Activated gamma-delta T cell (primary cell): ENCODE measurements around the gene AGPAT1.
A peak's percentile ranks its signal among the peaks of the same experiment; 100 is the strongest.
"Not testable (repeated sequence)": the region's sequence is repeated elsewhere in the genome, so short reads cannot be mapped to it uniquely, and the experiment has no call there.

Experiments
- DNase-seq: peaks from one replicate; lab custom pipeline; 2025; lab: John Stamatoyannopoulos, UW

The AGPAT1 gene

DNA sequence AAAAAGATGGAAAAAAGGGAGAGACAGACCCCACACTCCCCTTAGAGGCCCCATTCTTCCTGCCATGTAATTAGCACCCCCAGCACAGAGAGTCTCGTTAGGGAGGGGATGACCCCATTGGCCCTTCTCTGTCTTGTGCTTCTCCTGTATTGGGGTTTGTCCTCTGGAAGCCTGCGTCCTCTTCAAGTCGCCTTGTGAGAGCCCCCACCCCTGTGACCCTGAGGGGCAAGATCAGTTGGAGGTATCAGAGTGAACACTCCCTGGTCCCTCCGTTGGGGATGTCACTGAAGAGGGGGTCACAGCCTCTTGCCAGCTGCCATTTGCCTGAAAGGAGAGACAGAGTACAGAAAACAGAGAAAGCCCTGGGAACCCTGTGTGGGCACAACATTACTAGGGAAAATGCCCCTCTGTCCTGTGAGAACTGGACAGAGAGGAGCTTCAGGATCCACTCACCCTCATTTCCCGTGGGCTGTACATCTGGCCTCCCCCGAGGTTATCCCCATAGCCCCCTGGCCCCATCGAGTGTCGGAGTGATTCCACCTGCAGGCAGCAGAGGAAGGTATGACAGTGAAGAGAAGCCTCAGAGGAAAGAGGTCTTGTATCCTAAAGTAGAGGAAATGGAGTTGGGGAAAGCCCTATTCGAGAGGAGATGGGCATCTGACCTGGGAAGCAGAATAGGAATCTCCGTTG lies 10.4 kb upstream of the AGPAT1 start:
- not testable (repeated sequence) for DNase-seq

DNA sequence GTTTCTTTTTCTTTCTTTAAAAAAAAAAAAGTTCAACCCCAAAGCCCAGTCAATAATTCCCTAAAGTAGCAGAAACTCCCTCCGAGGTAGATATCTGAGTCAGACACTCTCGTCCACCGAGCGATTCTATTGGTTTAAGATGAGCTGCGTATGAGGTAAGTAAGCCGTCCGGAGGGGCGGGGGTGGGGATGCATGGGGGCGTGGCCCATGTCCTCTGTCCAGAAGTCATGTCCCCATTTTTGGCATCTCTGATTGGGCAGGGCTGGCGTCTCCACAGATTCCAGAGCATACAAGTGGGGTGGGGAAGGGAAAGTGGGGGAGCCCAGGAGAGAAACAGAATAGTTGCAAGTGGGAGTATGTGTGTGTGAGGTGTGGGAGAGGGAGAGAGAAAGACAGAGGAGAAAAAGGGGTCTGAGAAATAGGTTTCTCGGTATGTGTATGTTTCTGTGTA lies 9.8 kb upstream of the AGPAT1 start:
- not testable (repeated sequence) for DNase-seq

GRCh38 chr6:32184084-32184640 lies 8.3 kb upstream of the AGPAT1 start, which contains the start of gene AGER:
AGER (minus strand) TSS chr6:32184253; CDS start chr6:32184222, 31 bp downstream.
- DNase-seq = no peak

DNA sequence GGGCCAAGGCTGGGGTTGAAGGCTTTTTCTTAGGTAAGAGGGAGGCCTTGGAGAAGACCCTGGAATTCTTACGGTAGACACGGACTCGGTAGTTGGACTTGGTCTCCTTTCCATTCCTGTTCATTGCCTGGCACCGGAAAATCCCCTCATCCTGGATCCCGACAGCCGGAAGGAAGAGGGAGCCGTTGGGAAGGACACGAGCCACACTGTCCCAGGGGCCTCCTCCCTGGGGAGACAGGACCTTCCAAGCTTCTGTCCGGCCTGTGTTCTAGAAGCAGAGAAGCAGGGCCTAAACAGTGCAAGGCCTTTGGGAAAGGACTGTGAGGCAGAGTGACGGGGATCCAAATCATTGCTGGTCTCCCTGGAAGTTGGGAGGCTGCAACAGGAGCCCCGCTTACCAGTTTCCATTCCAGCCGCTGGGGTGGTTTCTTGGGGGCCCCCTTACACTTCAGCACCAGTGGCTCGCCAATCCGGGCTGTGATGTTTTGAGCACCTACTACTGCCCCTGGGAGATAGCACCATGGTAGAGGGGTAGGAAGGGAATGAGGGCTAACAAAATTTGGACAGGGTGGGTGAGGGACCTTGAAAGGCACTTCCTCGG lies 7.7 kb upstream of the AGPAT1 start:
- no peak for DNase-seq

DNA sequence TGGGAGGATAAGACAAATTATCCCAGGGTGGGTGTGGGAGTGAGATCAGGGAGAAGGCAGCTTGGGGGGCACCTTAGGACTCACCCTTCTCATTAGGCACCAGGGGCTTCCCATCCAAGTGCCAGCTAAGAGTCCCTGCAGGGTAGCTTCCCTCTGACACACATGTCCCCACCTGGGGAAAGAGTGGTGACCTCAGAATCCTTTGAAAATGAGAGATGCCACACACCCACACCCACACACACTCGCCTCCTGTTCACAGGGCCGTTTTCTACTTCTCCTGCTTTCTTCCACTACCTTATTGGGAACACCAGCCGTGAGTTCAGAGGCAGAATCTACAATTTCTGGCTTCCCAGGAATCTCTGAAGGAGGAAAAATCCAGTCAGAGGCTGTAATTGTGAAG lies 7.1 kb upstream of the AGPAT1 start:
- DNase-seq = no peak

DNA sequence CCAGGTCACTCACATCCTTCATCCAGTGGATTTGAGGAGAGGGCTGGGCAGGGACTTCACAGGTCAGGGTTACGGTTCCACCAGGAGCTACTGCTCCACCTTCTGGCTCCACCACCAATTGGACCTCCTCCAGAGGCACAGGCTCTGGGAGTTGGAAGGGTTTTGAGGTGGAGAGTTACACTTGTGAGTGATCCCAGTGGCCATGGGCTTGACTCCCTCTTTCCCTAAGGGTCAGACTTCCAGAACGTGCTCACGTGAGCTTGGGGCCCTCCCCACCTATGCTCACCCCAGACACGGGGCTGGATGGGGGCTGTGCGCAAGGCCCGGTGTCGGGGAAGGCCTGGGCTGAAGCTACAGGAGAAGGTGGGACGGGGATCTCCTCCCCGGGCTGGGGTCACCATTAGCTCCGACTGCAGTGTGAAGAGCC lies 6.7 kb upstream of the AGPAT1 start:
- DNase-seq = no peak

DNA sequence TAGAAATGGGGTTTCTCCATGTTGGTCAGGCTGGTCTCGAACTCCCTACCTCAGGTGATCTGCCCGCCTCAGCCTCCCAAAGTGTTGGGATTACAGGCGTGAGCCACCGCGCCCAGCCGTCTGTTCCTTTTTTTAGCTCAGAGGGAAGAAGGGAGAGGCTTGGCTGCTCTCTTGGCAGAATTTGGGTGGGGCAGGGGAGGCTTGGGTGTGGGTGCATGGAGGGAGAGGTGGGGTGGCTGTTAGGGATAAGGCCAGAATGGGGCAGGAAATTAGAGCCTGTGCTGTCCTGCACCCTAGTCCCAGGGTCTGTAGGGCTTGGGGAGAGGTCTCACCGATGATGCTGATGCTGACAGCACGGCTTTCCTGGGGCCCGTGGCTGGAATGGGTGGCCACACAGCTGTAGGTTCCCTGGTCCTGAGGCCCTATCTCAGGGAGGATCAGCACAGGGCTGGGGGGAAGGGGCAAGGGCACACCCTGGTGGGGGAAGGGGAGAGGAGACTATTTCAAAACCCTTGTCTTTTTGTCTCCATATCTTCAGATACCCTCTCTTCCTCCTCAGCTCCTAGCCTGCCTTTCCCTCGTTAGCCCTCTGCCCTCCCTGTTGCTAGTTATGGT lies 6.1 kb upstream of the AGPAT1 start:
- no peak for DNase-seq

DNA sequence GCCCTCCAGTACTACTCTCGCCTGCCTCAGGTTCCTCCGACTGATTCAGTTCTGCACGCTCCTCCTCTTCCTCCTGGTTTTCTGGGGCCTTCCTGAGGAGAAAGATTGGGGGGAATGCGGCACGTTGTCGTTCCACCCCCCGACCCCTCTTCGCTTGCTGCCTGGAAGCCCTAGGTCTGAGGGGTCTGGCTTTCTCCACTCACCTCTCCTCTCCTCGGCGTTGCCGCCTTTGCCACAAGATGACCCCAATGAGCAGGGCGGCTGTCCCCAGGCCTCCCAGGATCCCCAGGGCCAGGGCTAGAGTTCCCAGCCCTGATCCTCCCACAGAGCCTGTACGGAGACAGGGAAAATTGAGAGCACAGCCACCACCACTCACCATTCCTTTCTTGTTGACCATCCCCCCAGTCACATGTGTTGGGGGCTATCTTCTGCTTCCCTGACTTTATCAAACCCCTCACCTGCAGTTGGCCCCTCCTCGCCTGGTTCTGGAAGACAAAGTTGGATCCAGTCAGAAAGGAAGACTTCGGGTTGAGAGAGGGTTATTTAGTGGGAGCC lies 5.3 kb upstream of the AGPAT1 start:
- DNase-seq = no peak

- DNase-seq = no peak
Observed at GRCh38 chr6:32179766-32180405, 4.0 kb upstream of the AGPAT1 start.

DNA sequence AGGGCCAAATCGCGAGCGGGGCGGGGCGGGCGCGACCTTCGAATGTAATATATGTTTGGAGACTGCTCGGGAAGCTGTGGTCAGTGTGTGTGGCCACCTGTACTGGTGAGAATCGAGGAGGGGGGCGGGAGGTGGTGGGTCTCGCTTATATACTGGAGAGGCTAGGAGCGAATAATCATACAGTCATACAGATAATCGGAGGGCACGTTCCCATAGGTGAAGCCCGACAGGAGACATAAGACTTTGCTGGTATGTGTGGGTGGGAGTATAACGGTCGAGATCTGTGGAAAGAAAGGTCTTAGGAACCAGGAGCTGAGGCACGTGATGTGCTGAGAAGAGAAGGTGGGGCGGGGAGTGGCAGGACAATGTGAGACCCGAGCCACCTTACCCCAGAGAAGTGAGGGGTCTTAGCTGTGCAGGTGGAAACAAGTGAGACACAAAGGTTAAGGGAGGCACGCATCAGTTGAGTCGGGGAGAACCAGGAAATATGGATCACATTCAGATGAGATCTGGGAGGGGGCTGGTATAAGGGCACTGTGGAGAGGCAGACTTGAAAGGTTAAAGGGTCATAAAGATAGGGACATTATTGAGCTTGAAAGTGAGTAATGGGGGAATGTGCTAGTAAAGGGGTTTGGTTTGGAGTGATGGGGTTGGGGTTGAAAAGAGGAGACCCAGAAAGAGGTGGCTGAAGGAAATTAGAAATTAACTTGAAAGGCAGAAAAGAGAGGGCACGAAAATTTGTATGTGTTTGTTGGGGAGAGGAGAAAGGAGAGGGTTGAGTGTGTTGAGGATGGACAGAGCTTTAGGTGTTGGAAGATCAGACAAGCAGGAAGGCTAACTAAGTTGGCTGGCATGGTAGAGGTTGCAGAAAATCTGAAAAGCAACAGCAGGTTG lies 2.9 kb upstream of the AGPAT1 start:
- DNase-seq = peak; percentile 48

- peak; percentile 82 for DNase-seq
Observed at GRCh38 chr6:32177788-32178546, 2.1 kb upstream of the AGPAT1 start, which contains the start of gene RNF5. RNF5 (plus strand) TSS chr6:32178405; CDS start chr6:32178512, 107 bp downstream.

DNA sequence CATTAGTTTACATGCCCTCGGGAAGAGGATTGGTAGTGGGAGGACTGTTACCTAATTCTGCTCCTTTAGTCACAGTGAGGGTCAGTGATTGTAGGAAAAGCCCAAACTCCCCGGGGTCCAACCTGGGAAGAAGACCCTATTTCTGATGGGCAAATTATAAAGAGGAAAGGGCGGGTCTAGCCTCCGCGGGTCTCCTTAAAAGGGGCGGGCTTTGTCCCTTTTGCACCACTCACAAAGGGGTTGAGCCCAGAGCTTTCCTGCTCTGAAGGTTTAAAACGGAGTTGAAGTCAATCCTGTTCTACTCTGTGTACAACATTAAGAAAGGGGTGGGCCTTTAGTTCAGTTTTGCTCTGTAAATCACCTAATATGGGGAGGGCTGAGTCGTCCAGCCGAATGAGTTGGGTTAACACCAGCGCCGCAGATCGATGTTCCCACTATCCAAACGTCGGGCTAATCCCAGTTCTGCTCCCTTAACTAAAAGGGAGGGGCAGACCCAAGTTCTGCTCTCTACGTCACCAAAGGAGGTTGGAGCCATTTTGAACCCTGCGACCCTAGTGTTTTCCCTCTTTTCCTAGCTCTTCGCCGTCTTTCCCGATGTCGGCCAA lies 1.4 kb upstream of the AGPAT1 start:
- no peak for DNase-seq

GRCh38 chr6:32176476-32177182 lies 745 bp upstream of the AGPAT1 start:
- no peak for DNase-seq

GRCh38 chr6:32175322-32175710 lies 568 bp downstream of the AGPAT1 start:
- no peak for DNase-seq

GRCh38 chr6:32174416-32174815 lies 1.5 kb downstream of the AGPAT1 start:
- no peak for DNase-seq

DNA sequence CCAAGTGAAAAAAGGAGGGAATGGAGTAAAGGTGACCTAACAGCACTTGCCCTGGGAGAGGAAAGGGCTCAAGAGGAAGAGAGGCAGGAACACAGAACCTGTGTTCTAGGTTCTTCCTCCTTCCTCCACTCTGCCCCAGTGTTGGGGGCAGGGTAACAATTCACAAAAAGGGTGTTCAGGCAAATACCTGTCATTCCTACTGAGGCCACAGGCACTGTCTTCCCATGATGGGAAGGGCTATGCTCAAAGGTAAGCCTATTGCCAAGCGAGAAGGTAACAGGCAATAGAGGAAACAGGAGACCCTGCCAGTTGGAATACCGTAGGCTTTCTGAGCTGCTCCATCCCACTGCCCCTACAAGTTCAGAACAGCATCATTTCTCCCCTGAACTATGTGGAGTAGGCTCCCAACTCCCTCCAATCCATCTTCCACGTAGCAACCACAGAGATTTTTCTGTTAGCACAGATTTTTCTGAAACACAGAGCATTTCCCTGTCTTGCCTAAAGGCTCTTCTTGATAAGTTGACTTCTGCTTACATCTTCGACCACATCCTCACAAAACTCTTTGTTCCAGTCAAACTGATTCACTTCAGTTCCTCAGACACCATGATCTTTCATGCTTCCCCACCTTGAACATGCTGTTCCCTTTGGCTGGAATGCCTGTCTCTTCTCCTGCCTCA lies 2.7 kb downstream of the AGPAT1 start:
- DNase-seq = no peak

- no peak for DNase-seq
Observed at GRCh38 chr6:32171234-32171633, 4.7 kb downstream of the AGPAT1 start.

DNA sequence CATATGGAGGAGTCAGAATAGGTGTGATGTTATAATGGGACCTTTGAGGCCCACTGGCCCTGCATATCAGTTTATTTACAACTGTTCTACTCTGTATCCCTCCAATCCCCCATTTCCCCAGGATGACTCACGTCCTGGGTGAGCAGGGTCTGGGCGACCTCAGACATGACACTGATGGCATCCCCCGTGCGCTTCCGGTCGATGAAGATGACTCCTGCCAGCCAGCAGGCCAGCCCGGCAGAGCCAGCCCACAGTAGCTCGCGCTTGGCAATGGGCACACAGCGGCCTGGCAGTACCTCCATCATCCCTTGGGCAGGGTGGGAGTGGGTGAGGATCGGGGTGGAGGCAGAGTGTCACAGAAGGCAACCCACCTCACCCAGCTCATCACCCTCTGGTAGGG lies 5.6 kb downstream of the AGPAT1 start:
- DNase-seq = no peak
